ENCODE data around the gene TMEM258. TPM values are rescaled to one million over a fixed set of nuclear protein-coding genes. Genes with fewer than 3 reads are reported as not detected.
A peak's percentile ranks its signal among the peaks of the same experiment; 100 is the strongest.

TMEM258 gene
- total and polyA plus RNA-seq, 9 of the 15 experiments (the other 6 are each of a cell fraction or from before 2014, with no cell fraction given), result 97.2 to 856 (median 231) TPM

DNA sequence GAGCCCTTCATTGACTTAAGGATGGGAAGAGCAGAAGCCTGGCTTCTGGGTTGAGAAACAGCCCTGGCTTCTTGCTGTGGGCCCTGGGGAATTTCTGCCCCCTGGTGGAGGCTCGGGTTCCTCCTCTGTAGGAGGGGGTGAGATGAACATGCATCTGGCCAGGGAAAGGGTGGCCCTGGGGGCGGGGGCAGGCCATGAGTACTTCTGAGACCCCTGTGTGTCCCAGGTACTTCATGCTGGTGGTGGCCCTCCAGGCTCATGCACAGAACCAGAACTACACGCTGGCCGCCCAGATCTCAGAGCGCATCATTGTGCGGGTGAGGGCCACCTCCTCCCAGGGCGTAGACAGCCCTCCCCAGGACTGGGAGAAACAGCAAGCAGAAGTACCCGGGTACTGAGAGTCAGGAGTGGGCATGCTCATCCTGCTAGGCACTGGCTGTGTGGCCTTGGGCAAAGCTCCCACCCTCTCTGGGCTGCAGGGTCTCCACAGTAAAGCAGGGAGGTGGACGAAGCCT lies 15.8 kb downstream of the TMEM258 start (continued):
- TF ChIP-seq SMAD3 (CRISPR knock-in tag; conservative IDR thresholded peaks at IDR 0.05), result no peak
- TF ChIP-seq, protein P1, sequence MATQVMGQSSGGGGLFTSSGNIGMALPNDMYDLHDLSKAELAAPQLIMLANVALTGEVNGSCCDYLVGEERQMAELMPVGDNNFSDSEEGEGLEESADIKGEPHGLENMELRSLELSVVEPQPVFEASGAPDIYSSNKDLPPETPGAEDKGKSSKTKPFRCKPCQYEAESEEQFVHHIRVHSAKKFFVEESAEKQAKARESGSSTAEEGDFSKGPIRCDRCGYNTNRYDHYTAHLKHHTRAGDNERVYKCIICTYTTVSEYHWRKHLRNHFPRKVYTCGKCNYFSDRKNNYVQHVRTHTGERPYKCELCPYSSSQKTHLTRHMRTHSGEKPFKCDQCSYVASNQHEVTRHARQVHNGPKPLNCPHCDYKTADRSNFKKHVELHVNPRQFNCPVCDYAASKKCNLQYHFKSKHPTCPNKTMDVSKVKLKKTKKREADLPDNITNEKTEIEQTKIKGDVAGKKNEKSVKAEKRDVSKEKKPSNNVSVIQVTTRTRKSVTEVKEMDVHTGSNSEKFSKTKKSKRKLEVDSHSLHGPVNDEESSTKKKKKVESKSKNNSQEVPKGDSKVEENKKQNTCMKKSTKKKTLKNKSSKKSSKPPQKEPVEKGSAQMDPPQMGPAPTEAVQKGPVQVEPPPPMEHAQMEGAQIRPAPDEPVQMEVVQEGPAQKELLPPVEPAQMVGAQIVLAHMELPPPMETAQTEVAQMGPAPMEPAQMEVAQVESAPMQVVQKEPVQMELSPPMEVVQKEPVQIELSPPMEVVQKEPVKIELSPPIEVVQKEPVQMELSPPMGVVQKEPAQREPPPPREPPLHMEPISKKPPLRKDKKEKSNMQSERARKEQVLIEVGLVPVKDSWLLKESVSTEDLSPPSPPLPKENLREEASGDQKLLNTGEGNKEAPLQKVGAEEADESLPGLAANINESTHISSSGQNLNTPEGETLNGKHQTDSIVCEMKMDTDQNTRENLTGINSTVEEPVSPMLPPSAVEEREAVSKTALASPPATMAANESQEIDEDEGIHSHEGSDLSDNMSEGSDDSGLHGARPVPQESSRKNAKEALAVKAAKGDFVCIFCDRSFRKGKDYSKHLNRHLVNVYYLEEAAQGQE (IDR thresholded peaks at IDR 0.05; ENCODE audit: borderline replicate concordance), result peak; percentile 80
- TF ChIP-seq, protein P1 (CRISPR knock-in tag; IDR thresholded peaks at IDR 0.05; ENCODE audit: low read depth), result no peak
- no peak for TF ChIP-seq GATA2 (CRISPR knock-in tag; IDR thresholded peaks at IDR 0.05)
- TF ChIP-seq, protein P2, sequence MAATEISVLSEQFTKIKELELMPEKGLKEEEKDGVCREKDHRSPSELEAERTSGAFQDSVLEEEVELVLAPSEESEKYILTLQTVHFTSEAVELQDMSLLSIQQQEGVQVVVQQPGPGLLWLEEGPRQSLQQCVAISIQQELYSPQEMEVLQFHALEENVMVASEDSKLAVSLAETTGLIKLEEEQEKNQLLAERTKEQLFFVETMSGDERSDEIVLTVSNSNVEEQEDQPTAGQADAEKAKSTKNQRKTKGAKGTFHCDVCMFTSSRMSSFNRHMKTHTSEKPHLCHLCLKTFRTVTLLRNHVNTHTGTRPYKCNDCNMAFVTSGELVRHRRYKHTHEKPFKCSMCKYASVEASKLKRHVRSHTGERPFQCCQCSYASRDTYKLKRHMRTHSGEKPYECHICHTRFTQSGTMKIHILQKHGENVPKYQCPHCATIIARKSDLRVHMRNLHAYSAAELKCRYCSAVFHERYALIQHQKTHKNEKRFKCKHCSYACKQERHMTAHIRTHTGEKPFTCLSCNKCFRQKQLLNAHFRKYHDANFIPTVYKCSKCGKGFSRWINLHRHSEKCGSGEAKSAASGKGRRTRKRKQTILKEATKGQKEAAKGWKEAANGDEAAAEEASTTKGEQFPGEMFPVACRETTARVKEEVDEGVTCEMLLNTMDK (IDR thresholded peaks at IDR 0.05; ENCODE audit: borderline replicate concordance, insufficient read depth, low read depth, low read length, poor library complexity, severe bottlenecking), result peak; percentile 78
- TF ChIP-seq ZNF224 (CRISPR knock-in tag; IDR thresholded peaks at IDR 0.05), result no peak
- TF ChIP-seq PHTF2 (CRISPR knock-in tag; IDR thresholded peaks at IDR 0.05), result no peak
- peak; percentile 42; the same call in 1 of the 2 replicates for TF ChIP-seq BCOR (IDR thresholded peaks at IDR 0.05)
- no peak for TF ChIP-seq SMAD4 (CRISPR knock-in tag; conservative IDR thresholded peaks at IDR 0.05)
- no peak for TF ChIP-seq KAT7 (CRISPR knock-in tag; IDR thresholded peaks at IDR 0.05; ENCODE audit: borderline replicate concordance)
- TF ChIP-seq TCFL5 (CRISPR knock-in tag; conservative IDR thresholded peaks at IDR 0.05), result no peak
- peak; percentile 61 to 86 for TF ChIP-seq RAD21 (CRISPR knock-in tag; conservative IDR thresholded peaks at IDR 0.05 in 1 of 2, IDR thresholded peaks at IDR 0.05 in 1 of 2)
- no peak for TF ChIP-seq ZNF696 (CRISPR knock-in tag; conservative IDR thresholded peaks at IDR 0.05)
- TF ChIP-seq, protein P3, sequence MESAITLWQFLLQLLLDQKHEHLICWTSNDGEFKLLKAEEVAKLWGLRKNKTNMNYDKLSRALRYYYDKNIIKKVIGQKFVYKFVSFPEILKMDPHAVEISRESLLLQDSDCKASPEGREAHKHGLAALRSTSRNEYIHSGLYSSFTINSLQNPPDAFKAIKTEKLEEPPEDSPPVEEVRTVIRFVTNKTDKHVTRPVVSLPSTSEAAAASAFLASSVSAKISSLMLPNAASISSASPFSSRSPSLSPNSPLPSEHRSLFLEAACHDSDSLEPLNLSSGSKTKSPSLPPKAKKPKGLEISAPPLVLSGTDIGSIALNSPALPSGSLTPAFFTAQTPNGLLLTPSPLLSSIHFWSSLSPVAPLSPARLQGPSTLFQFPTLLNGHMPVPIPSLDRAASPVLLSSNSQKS (CRISPR knock-in tag; IDR thresholded peaks at IDR 0.05), result no peak
- TF ChIP-seq NBN (IDR thresholded peaks at IDR 0.05; ENCODE audit: low read depth), result no peak
- 0 out of 2 replicates have a peak, but pooled peaks have one; percentile 19 for TF ChIP-seq RB1 (IDR thresholded peaks at IDR 0.05; ENCODE audit: low read depth)
- TF ChIP-seq CHCHD3 (CRISPR knock-in tag; IDR thresholded peaks at IDR 0.05), result no peak
- TF ChIP-seq ZFP36 (IDR thresholded peaks at IDR 0.05; ENCODE audit: low read depth, low read length, partially characterized antibody), result peak; percentile 58
- no peak for TF ChIP-seq RUNX1 (IDR thresholded peaks at IDR 0.05; ENCODE audit: low read depth)

Data from K562 (cell line).